ENCODE results near the gene NAV2. TPM values are rescaled to one million over a fixed set of nuclear protein-coding genes. Genes with fewer than 3 reads are reported as not detected.

The NAV2 gene
- total RNA-seq, 1 donor from 2014 or later: 17.6 TPM

GRCh38 chr11:20093775-20094174 lies 381.1 kb downstream of the NAV2 start:
- DNase-seq: no peak

- DNase-seq: no peak
Observed at GRCh38 chr11:20095189-20095588, 382.6 kb downstream of the NAV2 start.

- DNase-seq: no peak
Observed at GRCh38 chr11:20097319-20098221, 384.9 kb downstream of the NAV2 start.

GRCh38 chr11:20099527-20099926 lies 386.9 kb downstream of the NAV2 start:
- DNase-seq: no peak

GRCh38 chr11:20102397-20102796 lies 389.8 kb downstream of the NAV2 start:
- no peak for DNase-seq

- DNase-seq: no peak
Observed at GRCh38 chr11:20103281-20103680, 390.6 kb downstream of the NAV2 start.

GRCh38 chr11:20105427-20105826 lies 392.8 kb downstream of the NAV2 start:
- no peak for DNase-seq

- DNase-seq: no peak
Observed at GRCh38 chr11:20109731-20110445, 397.3 kb downstream of the NAV2 start.

GRCh38 chr11:20110908-20111669 lies 398.5 kb downstream of the NAV2 start:
- DNase-seq: no peak

- DNase-seq: no peak
Observed at GRCh38 chr11:20111871-20112270, 399.2 kb downstream of the NAV2 start.

GRCh38 chr11:20112291-20113148 lies 399.9 kb downstream of the NAV2 start:
- peak; percentile 83 for DNase-seq

- no peak for DNase-seq
Observed at GRCh38 chr11:20113149-20113438, 400.5 kb downstream of the NAV2 start.

- DNase-seq: no peak
Observed at GRCh38 chr11:20114588-20114987, 402.0 kb downstream of the NAV2 start.

GRCh38 chr11:20116825-20117224 lies 404.2 kb downstream of the NAV2 start:
- no peak for DNase-seq

- DNase-seq: no peak
Observed at GRCh38 chr11:20117291-20117690, 404.7 kb downstream of the NAV2 start.

- no peak for DNase-seq
Observed at GRCh38 chr11:20118209-20118608, 405.6 kb downstream of the NAV2 start.

- DNase-seq: no peak
Observed at GRCh38 chr11:20119315-20119714, 406.7 kb downstream of the NAV2 start.

- DNase-seq: no peak
Observed at GRCh38 chr11:20120134-20120925, 407.7 kb downstream of the NAV2 start.

GRCh38 chr11:20122131-20122530 lies 409.5 kb downstream of the NAV2 start:
- no peak for DNase-seq

- DNase-seq: no peak
Observed at GRCh38 chr11:20125927-20126326, 413.3 kb downstream of the NAV2 start.

- DNase-seq: no peak
Observed at GRCh38 chr11:20126724-20127123, 414.1 kb downstream of the NAV2 start.

Measured in occipital lobe (tissue), 2 donors.